GM12878 (cell line): ENCODE results near the gene RHOB. TPM values are rescaled to one million over a fixed set of nuclear protein-coding genes. Genes with fewer than 3 reads are reported as not detected.

Experiments
- ATAC-seq: fragments of 200-7000 bp; cut with Tn5 transposase; 3 replicates; pipeline ENCODE4 v1.9.1; 2020; ENCODE audit warnings: mild to moderate bottlenecking, moderate library complexity
- BruUV-seq: library from RNA; stranded (reverse); fragments of 400-500 nt; replicated peaks from 2 replicates; lab custom pipeline; 2021; lab: Mats Ljungman, UMichigan
- CTCF ChIA-PET: fragments of 300-600 bp; sonication (Branson Sonifier 250); formaldehyde crosslinking; extraction: SDS; loops from one replicate; lab custom pipeline; 2021; ENCODE audit warnings: inconsistent platforms; lab: Yijun Ruan, JAX
- POLR2A ChIA-PET: fragments of 350-600 bp; formaldehyde crosslinking; extraction: SDS; loops from one replicate; lab custom pipeline; 2021; ENCODE audit warnings: inconsistent platforms; lab: Charles Lee
- RAD21 ChIA-PET: fragments of 300-600 bp; sonication (Branson Sonifier 250); formaldehyde crosslinking; loops from one replicate; lab custom pipeline; 2023; ENCODE audit warnings: antibody characterized with exemption; ENCODE audit not compliant: unreplicated experiment; lab: Charles Lee
- SMC1A ChIA-PET: fragments of 300-600 bp; sonication (Branson Sonifier 250); formaldehyde crosslinking; loops from one replicate; lab custom pipeline; 2023; ENCODE audit not compliant: unreplicated experiment, uncharacterized antibody; lab: Charles Lee
- DNase-seq: peaks from one replicate; pipeline ENCODE4 v3.0.0-alpha.2; 2011; ENCODE audit warnings: low read depth, low spot score
- FAIRE-seq: peaks from 3 replicates; lab custom pipeline; 2011; peaks lifted over from hg19 to GRCh38; lab: Jason Lieb, UNC
- H2AFZ ChIP-seq: 2 replicates; pipeline ENCODE4 v1.6.0; 2011; ENCODE audit warnings: low read depth, low read length, control low read depth; ENCODE audit not compliant: control insufficient read depth
- H3K27ac ChIP-seq: 2 replicates; pipeline ENCODE4 v1.5.1; 2011; ENCODE audit warnings: control low read depth; ENCODE audit not compliant: control insufficient read depth, insufficient read depth
- H3K27me3 ChIP-seq, 2 experiments: replicated peaks in 1 of 2; 2 replicates each; pipeline versions ENCODE4 v1.6.0 to v1.6.1; 2011; ENCODE audit warnings: low read length in 1 of 2; ENCODE audit not compliant: control insufficient read depth in 2 of 2, insufficient read depth in 2 of 2
- H3K36me3 ChIP-seq, 2 experiments: 2 replicates each; pipeline ENCODE4 v1.5.1; 2011; ENCODE audit warnings: low read length in 1 of 2; ENCODE audit not compliant: control insufficient read depth in 2 of 2, insufficient read depth in 2 of 2
- H3K4me1 ChIP-seq: 2 replicates; pipeline ENCODE4 v1.6.1; 2011; ENCODE audit warnings: mild to moderate bottlenecking, low read length, moderate library complexity, mixed read lengths; ENCODE audit not compliant: control insufficient read depth, insufficient read depth
- H3K4me2 ChIP-seq: 2 replicates; pipeline ENCODE4 v1.6.0; 2011; ENCODE audit warnings: control low read depth; ENCODE audit not compliant: control insufficient read depth, insufficient read depth
- H3K4me3 ChIP-seq: fragments of 200-600 bp; sonication (generic); 2 replicates; pipeline ENCODE4 v1.5.1; 2016
- H3K79me2 ChIP-seq: 2 replicates; pipeline ENCODE4 v1.6.0; 2011; ENCODE audit warnings: low read length; ENCODE audit not compliant: control insufficient read depth, insufficient read depth
- H3K9ac ChIP-seq: 2 replicates; pipeline ENCODE4 v1.8.0; 2011; ENCODE audit warnings: low read length, control low read depth, mixed read lengths; ENCODE audit not compliant: control insufficient read depth, insufficient read depth
- H3K9me3 ChIP-seq: replicated peaks from 3 replicates; pipeline ENCODE4 v1.5.1; 2011; ENCODE audit warnings: mild to moderate bottlenecking, low read length; ENCODE audit not compliant: control insufficient read depth, insufficient read depth
- H4K20me1 ChIP-seq: 2 replicates; pipeline ENCODE4 v1.6.0; 2011; ENCODE audit not compliant: control insufficient read depth, insufficient read depth
- ASH2L ChIP-seq: fragments of 300-600, 200-600 bp; sonication (generic); IDR thresholded peaks from 2 replicates; pipeline ENCODE4 v1.6.1; 2017; ENCODE audit warnings: low read depth, mild to moderate bottlenecking, borderline replicate concordance
- BMI1 ChIP-seq: fragments of 450-650 bp; IDR thresholded peaks from 2 replicates; pipeline ENCODE4 v1.6.1; 2016; ENCODE audit warnings: mild to moderate bottlenecking, moderate library complexity, borderline replicate concordance
- MYC ChIP-seq: IDR thresholded peaks from 2 replicates; pipeline ENCODE4 v1.6.1; 2011; ENCODE audit warnings: mild to moderate bottlenecking, low read length, moderate library complexity, inconsistent platforms; ENCODE audit not compliant: insufficient read depth, insufficient replicate concordance, insufficient read length, severe bottlenecking
- TCF7 ChIP-seq: IDR thresholded peaks from 2 replicates; pipeline ENCODE4 v1.6.1; 2014; ENCODE audit warnings: antibody characterized with exemption, borderline replicate concordance
- ZNF274 ChIP-seq: IDR thresholded peaks from one replicate; pipeline ENCODE4 v1.8.0; 2011; ENCODE audit not compliant: insufficient read length, insufficient read depth
- WGBS: methylation state at CpG from one replicate; pipeline ENCODE4 v1.1.6; 2016; ENCODE audit warnings: low lambda C conversion rate; ENCODE audit not compliant: insufficient replicate concordance, insufficient coverage; ENCODE audit errors: missing lambda C conversion rate; 5-methylcytosine and 5-hydroxymethylcytosine counted together
- in situ Hi-C: fragments of 300-500 bp; cut with MboI; formaldehyde crosslinking; loops from 9 replicates; pipeline ENCODE4 v1.14.3; 2018; ENCODE audit warnings: mixed read lengths
- intact Hi-C: fragments of 100-400 bp; cut with micrococcal nuclease; formaldehyde crosslinking; loops from one replicate; pipeline ENCODE4 v1.14.2; 2022; ENCODE audit not compliant: unreplicated experiment
- polyA plus RNA-seq, 11 experiments: library from polyadenylated mRNA; depleted of rRNA in 4 of 11; unstranded in 6 of 11; stranded (reverse) in 5 of 11; fragments of >200 nt; fragmentation: Nextera tagmentation in 4 of 11; fragmentation: Illumina TruSeq in 1 of 11; extraction: Ambion mirVana in 4 of 11; extraction: Trizol in 1 of 11; gene quantifications; 1 replicate in 1 of 11; 2 replicates in 10 of 11; pipeline versions ENCODE4 v1.2.1 to v1.2.3, GENCODE V29; 2011 to 2016; ENCODE audit warnings: inconsistent platforms in 2 of 11, missing spikeins in 2 of 11, low read depth in 1 of 11
- total RNA-seq, 4 experiments: library from RNA; depleted of rRNA in 3 of 4; stranded (reverse); fragments of >200 nt in 3 of 4; fragmentation: Illumina TruSeq in 1 of 4; extraction: Trizol in 1 of 4; gene quantifications; 2 replicates each; pipeline versions ENCODE4 v1.2.1 to v1.2.3, GENCODE V29; 2013 to 2021
- TF ChIP-seq, protein P1 (sequence below): fragments of 450-650 bp; formaldehyde crosslinking; IDR thresholded peaks from 2 replicates; pipeline ENCODE4 v1.4.0; 2020; ENCODE audit warnings: mild to moderate bottlenecking, moderate library complexity
- TF ChIP-seq, protein P2 (sequence below): fragments of 150-350 bp; IDR thresholded peaks from 2 replicates; pipeline ENCODE4 v1.6.1; 2016; ENCODE audit warnings: low read depth, low read length

RHOB gene
- total and polyA plus RNA-seq, 10 of the 15 experiments (the other 5 are each of a cell fraction or from before 2014, with no cell fraction given), result 0.03 to 4.5 (median 1.2) TPM

DNA sequence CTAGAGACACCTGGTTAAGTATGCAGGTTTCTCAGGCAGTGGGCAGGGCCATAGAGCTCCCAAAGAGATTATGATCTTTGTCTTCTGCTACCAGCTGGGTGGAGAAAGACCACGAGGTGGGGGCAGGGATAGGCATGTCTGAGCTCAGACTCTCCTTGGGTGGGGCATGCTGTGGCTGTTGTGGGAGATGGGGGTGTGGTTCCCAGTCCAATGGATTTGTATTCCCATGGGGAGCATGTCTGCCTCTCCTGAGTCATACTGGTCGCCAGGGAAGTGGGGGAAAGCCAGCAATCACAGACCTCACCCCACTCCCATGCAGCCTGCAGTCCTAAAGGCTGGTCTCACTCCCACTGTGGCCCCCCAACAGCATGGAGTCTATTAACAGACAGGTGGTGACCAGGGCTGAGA, 31.4 kb upstream of the RHOB start:
- CTCF ChIA-PET, result interaction anchor here (0.8 to 7.0 kb wide), 3 partner anchors 8 to 219 kb away, joined by 3 to 148 read pairs (median 73); no protein-coding TSS in a partner anchor
- in situ Hi-C loops, result no loop called here

More for the DNA sequence above, 31.4 kb upstream of the RHOB start:
- DNase-seq, result no peak
- no peaks in the 10 kb centered on the region for H3K4me1 ChIP-seq
- no peaks in the 10 kb centered on the region for H3K79me2 ChIP-seq
- H3K36me3 ChIP-seq, result no peaks in the 10 kb centered on the region
- BruUV-seq, result no TSS peak
- H3K27me3 ChIP-seq, result no peaks in the 10 kb centered on the region
- WGBS, result 19% methylated on average over 2 of the region's 2 CpGs
- TF ChIP-seq TCF7 (no peak), MYC (no peak), BMI1 (no peak), ZNF274 (no peak), ASH2L (no peak)
- TF ChIP-seq, protein P1, sequence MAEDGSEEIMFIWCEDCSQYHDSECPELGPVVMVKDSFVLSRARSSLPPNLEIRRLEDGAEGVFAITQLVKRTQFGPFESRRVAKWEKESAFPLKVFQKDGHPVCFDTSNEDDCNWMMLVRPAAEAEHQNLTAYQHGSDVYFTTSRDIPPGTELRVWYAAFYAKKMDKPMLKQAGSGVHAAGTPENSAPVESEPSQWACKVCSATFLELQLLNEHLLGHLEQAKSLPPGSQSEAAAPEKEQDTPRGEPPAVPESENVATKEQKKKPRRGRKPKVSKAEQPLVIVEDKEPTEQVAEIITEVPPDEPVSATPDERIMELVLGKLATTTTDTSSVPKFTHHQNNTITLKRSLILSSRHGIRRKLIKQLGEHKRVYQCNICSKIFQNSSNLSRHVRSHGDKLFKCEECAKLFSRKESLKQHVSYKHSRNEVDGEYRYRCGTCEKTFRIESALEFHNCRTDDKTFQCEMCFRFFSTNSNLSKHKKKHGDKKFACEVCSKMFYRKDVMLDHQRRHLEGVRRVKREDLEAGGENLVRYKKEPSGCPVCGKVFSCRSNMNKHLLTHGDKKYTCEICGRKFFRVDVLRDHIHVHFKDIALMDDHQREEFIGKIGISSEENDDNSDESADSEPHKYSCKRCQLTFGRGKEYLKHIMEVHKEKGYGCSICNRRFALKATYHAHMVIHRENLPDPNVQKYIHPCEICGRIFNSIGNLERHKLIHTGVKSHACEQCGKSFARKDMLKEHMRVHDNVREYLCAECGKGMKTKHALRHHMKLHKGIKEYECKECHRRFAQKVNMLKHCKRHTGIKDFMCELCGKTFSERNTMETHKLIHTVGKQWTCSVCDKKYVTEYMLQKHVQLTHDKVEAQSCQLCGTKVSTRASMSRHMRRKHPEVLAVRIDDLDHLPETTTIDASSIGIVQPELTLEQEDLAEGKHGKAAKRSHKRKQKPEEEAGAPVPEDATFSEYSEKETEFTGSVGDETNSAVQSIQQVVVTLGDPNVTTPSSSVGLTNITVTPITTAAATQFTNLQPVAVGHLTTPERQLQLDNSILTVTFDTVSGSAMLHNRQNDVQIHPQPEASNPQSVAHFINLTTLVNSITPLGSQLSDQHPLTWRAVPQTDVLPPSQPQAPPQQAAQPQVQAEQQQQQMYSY (CRISPR knock-in tag), result no peak
- TF ChIP-seq, protein P2, sequence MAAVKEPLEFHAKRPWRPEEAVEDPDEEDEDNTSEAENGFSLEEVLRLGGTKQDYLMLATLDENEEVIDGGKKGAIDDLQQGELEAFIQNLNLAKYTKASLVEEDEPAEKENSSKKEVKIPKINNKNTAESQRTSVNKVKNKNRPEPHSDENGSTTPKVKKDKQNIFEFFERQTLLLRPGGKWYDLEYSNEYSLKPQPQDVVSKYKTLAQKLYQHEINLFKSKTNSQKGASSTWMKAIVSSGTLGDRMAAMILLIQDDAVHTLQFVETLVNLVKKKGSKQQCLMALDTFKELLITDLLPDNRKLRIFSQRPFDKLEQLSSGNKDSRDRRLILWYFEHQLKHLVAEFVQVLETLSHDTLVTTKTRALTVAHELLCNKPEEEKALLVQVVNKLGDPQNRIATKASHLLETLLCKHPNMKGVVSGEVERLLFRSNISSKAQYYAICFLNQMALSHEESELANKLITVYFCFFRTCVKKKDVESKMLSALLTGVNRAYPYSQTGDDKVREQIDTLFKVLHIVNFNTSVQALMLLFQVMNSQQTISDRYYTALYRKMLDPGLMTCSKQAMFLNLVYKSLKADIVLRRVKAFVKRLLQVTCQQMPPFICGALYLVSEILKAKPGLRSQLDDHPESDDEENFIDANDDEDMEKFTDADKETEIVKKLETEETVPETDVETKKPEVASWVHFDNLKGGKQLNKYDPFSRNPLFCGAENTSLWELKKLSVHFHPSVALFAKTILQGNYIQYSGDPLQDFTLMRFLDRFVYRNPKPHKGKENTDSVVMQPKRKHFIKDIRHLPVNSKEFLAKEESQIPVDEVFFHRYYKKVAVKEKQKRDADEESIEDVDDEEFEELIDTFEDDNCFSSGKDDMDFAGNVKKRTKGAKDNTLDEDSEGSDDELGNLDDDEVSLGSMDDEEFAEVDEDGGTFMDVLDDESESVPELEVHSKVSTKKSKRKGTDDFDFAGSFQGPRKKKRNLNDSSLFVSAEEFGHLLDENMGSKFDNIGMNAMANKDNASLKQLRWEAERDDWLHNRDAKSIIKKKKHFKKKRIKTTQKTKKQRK, result no peak
- SMC1A ChIA-PET, result interaction anchor here (5.1 kb wide), 1 partner anchor 25 kb away, joined by 39 read pairs; no protein-coding TSS in a partner anchor
- no peak overlapping the region for H3K4me2 ChIP-seq
- POLR2A ChIA-PET, result interaction anchor here (0.7 kb wide), 1 partner anchor 108 kb away, joined by 7 read pairs; no protein-coding TSS in a partner anchor
- no peak overlapping the region for H3K4me3 ChIP-seq
- ATAC-seq, result no peak
- H4K20me1 ChIP-seq, result no peaks in the 10 kb centered on the region
- no peak overlapping the region for H2AFZ ChIP-seq
- no peak overlapping the region for H3K9ac ChIP-seq
- no peaks in the 10 kb centered on the region; the same call in 2 of the 3 replicates for H3K9me3 ChIP-seq
- no peak overlapping the region for H3K27ac ChIP-seq
- FAIRE-seq, result no peak
- RAD21 ChIA-PET, result interaction anchor here (0.7 to 5.4 kb wide), 2 partner anchors 8 to 22 kb away, joined by 4 to 44 read pairs; no protein-coding TSS in a partner anchor
- intact Hi-C loops, result no loop called here
